HEK293T (cell line): ENCODE data around the gene NKPD1.

Experiments
- BHLHE40 ChIP-seq: fragments of 450-650 bp; IDR thresholded peaks from 2 replicates; pipeline ENCODE4 v1.6.1; 2016; ENCODE audit warnings: mild to moderate bottlenecking, moderate library complexity, borderline replicate concordance
- CTBP1 ChIP-seq: fragments of 450-650 bp; IDR thresholded peaks from 2 replicates; pipeline ENCODE4 v1.6.1; 2016; ENCODE audit warnings: borderline replicate concordance
- ELF4 ChIP-seq: fragments of 450-650 bp; IDR thresholded peaks from 2 replicates; pipeline ENCODE4 v1.6.1; 2017; ENCODE audit warnings: antibody characterized with exemption
- FOXA1 ChIP-seq: fragments of 450-650 bp; IDR thresholded peaks from 2 replicates; pipeline ENCODE4 v1.6.1; 2016; ENCODE audit warnings: mild to moderate bottlenecking
- FOXK2 ChIP-seq: fragments of 450-650 bp; IDR thresholded peaks from 2 replicates; pipeline ENCODE4 v1.6.1; 2016; ENCODE audit warnings: mild to moderate bottlenecking
- FOXM1 ChIP-seq: fragments of 450-650 bp; IDR thresholded peaks from 2 replicates; pipeline ENCODE4 v1.6.1; 2017; ENCODE audit warnings: mild to moderate bottlenecking, borderline replicate concordance
- LEF1 ChIP-seq: fragments of 450-650 bp; IDR thresholded peaks from 2 replicates; pipeline ENCODE4 v1.6.1; 2017; ENCODE audit warnings: mild to moderate bottlenecking, borderline replicate concordance
- NFRKB ChIP-seq: fragments of 450-650 bp; IDR thresholded peaks from 2 replicates; pipeline ENCODE4 v1.6.1; 2016; ENCODE audit warnings: mild to moderate bottlenecking, moderate library complexity
- SP1 ChIP-seq: fragments of 450-650 bp; IDR thresholded peaks from 2 replicates; pipeline ENCODE4 v1.6.1; 2017
- ZNF384 ChIP-seq: fragments of 450-650 bp; IDR thresholded peaks from 2 replicates; pipeline ENCODE4 v1.6.1; 2016

- TF ChIP-seq CTBP1: no peak
- TF ChIP-seq BHLHE40: no peak
- TF ChIP-seq FOXA1: no peak
- TF ChIP-seq SP1: no peak
- TF ChIP-seq FOXK2: no peak
- TF ChIP-seq ZNF384: no peak
- TF ChIP-seq LEF1: no peak
- TF ChIP-seq ELF4: no peak
- no peak for TF ChIP-seq FOXM1
- TF ChIP-seq NFRKB: no peak
These were observed 22.5 kb downstream of the NKPD1 start for GRCh38 chr19:45138303-45138751.
